HUES6 (cell line): Measurements from ENCODE around the gene MAP3K5.

Source experiments
- H3K27ac ChIP-seq: 2 replicates; pipeline ENCODE4 v1.7.0; 2013; ENCODE audit warnings: low read depth, mild to moderate bottlenecking, low read length, inconsistent platforms
- H3K27me3 ChIP-seq: 2 replicates; pipeline ENCODE4 v1.6.1; 2013; ENCODE audit warnings: low read length; ENCODE audit not compliant: control insufficient read depth, insufficient read depth
- H3K36me3 ChIP-seq: 2 replicates; pipeline ENCODE4 v1.6.1; 2013; ENCODE audit warnings: low read length; ENCODE audit not compliant: control insufficient read depth, insufficient read depth
- H3K4me1 ChIP-seq: 2 replicates; pipeline ENCODE4 v1.6.1; 2013; ENCODE audit warnings: low read length; ENCODE audit not compliant: control insufficient read depth, insufficient read depth
- H3K4me3 ChIP-seq: 2 replicates; pipeline ENCODE4 v1.5.1; 2013; ENCODE audit warnings: low read depth, low read length
- H3K9ac ChIP-seq: one replicate; pipeline ENCODE4 v1.6.1; 2013; ENCODE audit warnings: mild to moderate bottlenecking, low read length
- H3K9me3 ChIP-seq: 2 replicates; pipeline ENCODE4 v1.6.1; 2013; ENCODE audit warnings: low read depth, low read length; ENCODE audit not compliant: control insufficient read depth, insufficient read depth

Gene MAP3K5

GRCh38 chr6:136514591-136514990, 277.7 kb downstream of the MAP3K5 start:
- no peak overlapping the region for H3K4me3 ChIP-seq
- H3K9me3 ChIP-seq = no peaks in the 10 kb centered on the region
- no peak overlapping the region for H3K27ac ChIP-seq
- H3K9ac ChIP-seq = no peak overlapping the region
- no peaks in the 10 kb centered on the region; the same call in 1 of the 2 replicates for H3K4me1 ChIP-seq
- no peaks in the 10 kb centered on the region for H3K27me3 ChIP-seq
- H3K36me3 ChIP-seq = no peaks in the 10 kb centered on the region

- Histone ChIP-seq H3K27me3 (no peaks in the 10 kb centered on the region), H3K4me3 (no peak overlapping the region), H3K27ac (no peak overlapping the region), H3K4me1 (peaks cover 5% of the 10 kb centered on the region; the same call in 1 of the 2 replicates), H3K9me3 (no peaks in the 10 kb centered on the region), H3K36me3 (no peaks in the 10 kb centered on the region), H3K9ac (no peak overlapping the region)
These were observed 280.4 kb downstream of the MAP3K5 start for GRCh38 chr6:136511926-136512325.

- Histone ChIP-seq H3K9ac (no peak overlapping the region), H3K36me3 (no peaks in the 10 kb centered on the region), H3K9me3 (no peaks in the 10 kb centered on the region), H3K27ac (no peak overlapping the region), H3K4me1 (peaks cover 10% of the 10 kb centered on the region; the same call in 1 of the 2 replicates), H3K27me3 (no peaks in the 10 kb centered on the region), H3K4me3 (no peak overlapping the region)
These were observed 280.9 kb downstream of the MAP3K5 start for GRCh38 chr6:136511397-136511796.

- Histone ChIP-seq H3K9ac (no peak overlapping the region), H3K4me1 (peaks cover 15% of the 10 kb centered on the region; the same call in 1 of the 2 replicates), H3K27ac (no peak overlapping the region), H3K4me3 (no peak overlapping the region), H3K9me3 (no peaks in the 10 kb centered on the region), H3K36me3 (no peaks in the 10 kb centered on the region), H3K27me3 (no peaks in the 10 kb centered on the region)
These were observed 281.5 kb downstream of the MAP3K5 start for GRCh38 chr6:136510782-136511181.

- Histone ChIP-seq H3K4me1 (peaks cover 15% of the 10 kb centered on the region; the same call in 1 of the 2 replicates), H3K4me3 (no peak overlapping the region), H3K9ac (no peak overlapping the region), H3K27me3 (no peaks in the 10 kb centered on the region), H3K27ac (no peak overlapping the region), H3K36me3 (no peaks in the 10 kb centered on the region), H3K9me3 (no peaks in the 10 kb centered on the region)
These were observed 282.0 kb downstream of the MAP3K5 start for GRCh38 chr6:136510299-136510698.

- H3K36me3 ChIP-seq = no peaks in the 10 kb centered on the region
- no peak overlapping the region for H3K27ac ChIP-seq
- peaks cover 16% of the 10 kb centered on the region; the same call in 1 of the 2 replicates for H3K4me1 ChIP-seq
- H3K27me3 ChIP-seq = no peaks in the 10 kb centered on the region
- no peak overlapping the region for H3K9ac ChIP-seq
- no peak overlapping the region for H3K4me3 ChIP-seq
- no peaks in the 10 kb centered on the region for H3K9me3 ChIP-seq
These were observed 283.4 kb downstream of the MAP3K5 start for GRCh38 chr6:136508725-136509392.
